Activated CD8-positive, alpha-beta T cell treated with anti-CD3 and anti-CD28 coated beads for 36 hours (primary cell): ENCODE data around the gene ZNF580. TPM values are rescaled to one million over a fixed set of nuclear protein-coding genes. Genes with fewer than 3 reads are reported as not detected.

Experiments used
- ATAC-seq: fragments of 200-7000 bp; cut with Tn5 transposase; one replicate; pipeline ENCODE4 v1.10.0; 2021; ENCODE audit warnings: mild to moderate bottlenecking, moderate library complexity
- CTCF ChIA-PET: fragments of 350-600 bp; sonication (Branson Sonifier 250); formaldehyde crosslinking; loops from one replicate; lab custom pipeline; 2021; ENCODE audit warnings: antibody characterized with exemption; lab: Charles Lee
- POLR2A ChIA-PET: fragments of 350-600 bp; sonication (Branson Sonifier 250); formaldehyde crosslinking; loops from one replicate; lab custom pipeline; 2021; ENCODE audit warnings: antibody characterized with exemption; lab: Charles Lee
- DNase-seq: peaks from one replicate; pipeline ENCODE4 v3.0.0-alpha.2; 2020
- H3K27ac Mint-ChIP-seq: one replicate; pipeline ENCODE4 v1.8.0; 2021; ENCODE audit warnings: mild to moderate bottlenecking, mixed read lengths
- H3K27me3 Mint-ChIP-seq: one replicate; pipeline ENCODE4 v1.8.0; 2021; ENCODE audit warnings: mixed read lengths
- H3K36me3 Mint-ChIP-seq: one replicate; pipeline ENCODE4 v1.8.0; 2021; ENCODE audit warnings: low read depth, mixed read lengths
- H3K4me1 Mint-ChIP-seq: one replicate; pipeline ENCODE4 v1.8.0; 2021; ENCODE audit warnings: low read depth, mixed read lengths
- H3K4me3 Mint-ChIP-seq: one replicate; pipeline ENCODE4 v1.8.0; 2021; ENCODE audit warnings: mild to moderate bottlenecking, moderate library complexity, mixed read lengths
- H3K9me3 Mint-ChIP-seq: one replicate; pipeline ENCODE4 v1.8.0; 2021; ENCODE audit warnings: mixed read lengths
- CTCF ChIP-seq: fragments of 200-600 bp; IDR thresholded peaks from one replicate; pipeline ENCODE4 v1.8.0; 2022; ENCODE audit warnings: antibody characterized with exemption, mild to moderate bottlenecking
- intact Hi-C: fragments of 100-400 bp; cut with micrococcal nuclease; formaldehyde crosslinking; loops from one replicate; pipeline ENCODE4 v1.10.0; 2022
- total RNA-seq, 2 experiments: library from RNA; stranded (reverse); gene quantifications; one replicate each; pipeline ENCODE4 v1.2.3, GENCODE V29; 2021

ZNF580 gene
- total RNA-seq, 2 experiments from 2014 or later: 24.8 to 26.2 TPM

DNA sequence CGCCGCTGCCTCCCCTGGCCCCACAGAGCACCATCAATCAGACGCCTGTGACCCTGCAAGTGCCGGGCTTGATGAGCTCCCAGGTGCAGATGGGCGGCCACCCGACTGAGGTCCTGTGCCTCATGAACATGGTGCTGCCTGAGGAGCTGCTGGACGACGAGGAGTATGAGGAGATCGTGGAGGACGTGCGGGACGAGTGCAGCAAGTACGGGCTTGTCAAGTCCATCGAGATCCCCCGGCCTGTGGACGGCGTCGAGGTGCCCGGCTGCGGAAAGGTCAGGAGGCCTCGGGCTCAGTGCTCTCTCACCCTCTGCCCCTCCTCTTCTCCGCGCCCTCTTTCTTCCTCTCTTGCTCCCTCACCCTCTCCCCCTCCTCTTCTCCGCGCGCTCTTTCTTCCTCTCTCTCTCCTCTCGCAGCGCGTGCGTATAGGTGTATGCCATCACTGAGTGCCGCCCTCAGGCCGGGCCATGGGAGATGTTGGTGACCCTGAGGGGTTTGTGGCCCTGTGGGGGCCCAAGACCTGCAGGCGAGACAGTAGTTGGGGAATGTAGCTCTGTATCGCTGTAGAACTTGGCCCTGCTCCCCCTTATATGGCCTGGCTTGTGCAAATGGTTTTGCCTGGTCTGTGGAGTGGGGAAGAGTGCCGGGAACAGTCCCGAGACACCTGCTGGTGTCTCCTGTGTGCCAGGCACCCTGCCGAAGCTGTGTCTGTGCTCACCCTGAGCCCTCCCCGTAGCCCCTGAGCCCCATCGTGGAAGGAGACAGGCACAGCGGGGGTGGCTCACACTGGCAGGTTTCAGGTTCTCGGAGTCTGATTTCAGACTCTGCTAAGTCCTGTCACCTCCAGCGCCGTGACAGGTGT is 28.8 kb downstream of the ZNF580 start:
- TF ChIP-seq CTCF: no peak
- Mint-ChIP-seq H3K27me3 (no peaks in the 10 kb centered on the region), H3K36me3 (peaks cover 50% of the 10 kb centered on the region), H3K4me3 (no peak overlapping the region), H3K4me1 (peaks cover 26% of the 10 kb centered on the region), H3K27ac (no peak overlapping the region), H3K9me3 (no peaks in the 10 kb centered on the region)
- CTCF ChIA-PET: no interaction called here
- intact Hi-C loops: no loop called here
- DNase-seq (no peak), ATAC-seq (no peak)
- POLR2A ChIA-PET: interaction anchor here (1.0 to 7.5 kb wide), 3 partner anchors 10 to 16 kb away, joined by 3 to 57 read pairs (median 4); no protein-coding TSS in a partner anchor

GRCh38 chr19:55670280-55671053 is 29.7 kb downstream of the ZNF580 start:
- CTCF ChIA-PET: interaction anchor here (0.7 to 1.5 kb wide), 3 partner anchors 8 to 39 kb away, joined by 3 to 5 read pairs (median 4); no protein-coding TSS in a partner anchor
- Mint-ChIP-seq H3K36me3 (peaks cover 49% of the 10 kb centered on the region), H3K27ac (no peak overlapping the region), H3K27me3 (no peaks in the 10 kb centered on the region), H3K4me1 (peaks cover 26% of the 10 kb centered on the region), H3K4me3 (no peak overlapping the region), H3K9me3 (no peaks in the 10 kb centered on the region)
- no peak for DNase-seq
- no peak for ATAC-seq
- intact Hi-C loops: no loop called here
- POLR2A ChIA-PET: interaction anchor here (1.0 to 7.5 kb wide), 3 partner anchors 7 to 13 kb away, joined by 3 to 57 read pairs (median 6); no protein-coding TSS in a partner anchor
- TF ChIP-seq CTCF: no peak

- CTCF ChIA-PET: interaction anchor here (0.7 to 2.2 kb wide), 7 partner anchors 8 to 203 kb away, joined by 3 to 8 read pairs (median 3); partner anchors contain the start of gene CCDC106
These were observed 30.2 kb downstream of the ZNF580 start for GRCh38 chr19:55671054-55671378.

GRCh38 chr19:55672418-55672817 is 31.6 kb downstream of the ZNF580 start:
- ChIA-PET CTCF (interaction anchor here (1.2 to 2.2 kb wide), 4 partner anchors 10 to 31 kb away, joined by 3 to 8 read pairs (median 6); no protein-coding TSS in a partner anchor), POLR2A (interaction anchor here (0.7 to 7.5 kb wide), 3 partner anchors 9 to 26 kb away, joined by 4 to 57 read pairs (median 6); no protein-coding TSS in a partner anchor)
- TF ChIP-seq CTCF: no peak
- no peak overlapping the region for H3K27ac Mint-ChIP-seq
- H3K4me3 Mint-ChIP-seq: no peak overlapping the region
- DNase-seq (no peak), ATAC-seq (no peak)
- no peaks in the 10 kb centered on the region for H3K27me3 Mint-ChIP-seq
- peaks cover 50% of the 10 kb centered on the region for H3K36me3 Mint-ChIP-seq
- H3K4me1 Mint-ChIP-seq: peaks cover 37% of the 10 kb centered on the region
- H3K9me3 Mint-ChIP-seq: no peaks in the 10 kb centered on the region
- intact Hi-C loops: no loop called here

More at GRCh38 chr19:55671054-55671378, 30.2 kb downstream of the ZNF580 start:
- H3K36me3 Mint-ChIP-seq: peaks cover 53% of the 10 kb centered on the region
- no peaks in the 10 kb centered on the region for H3K27me3 Mint-ChIP-seq
- ATAC-seq (no peak), DNase-seq (no peak)
- H3K9me3 Mint-ChIP-seq: no peaks in the 10 kb centered on the region
- H3K4me3 Mint-ChIP-seq: no peak overlapping the region
- no peak for TF ChIP-seq CTCF
- intact Hi-C loops: no loop called here
- peaks cover 29% of the 10 kb centered on the region for H3K4me1 Mint-ChIP-seq
- POLR2A ChIA-PET: interaction anchor here (0.6 to 7.5 kb wide), 4 partner anchors 8 to 1628 kb away, joined by 3 to 57 read pairs (median 5); no protein-coding TSS in a partner anchor
- H3K27ac Mint-ChIP-seq: peak overlapping the region; percentile 34
